Measurements from ENCODE around the gene FOXK2.

Gene FOXK2

GRCh38 chr17:82592289-82592766 lies 72.8 kb downstream of the FOXK2 start:
- DNase-seq = no peak

- DNase-seq = peak; percentile 83
Measured at GRCh38 chr17:82592767-82593589, 73.4 kb downstream of the FOXK2 start.

- DNase-seq = no peak
Measured at GRCh38 chr17:82593590-82594087, 74.1 kb downstream of the FOXK2 start.

- DNase-seq = no peak
Measured at GRCh38 chr17:82594571-82594970, 75.0 kb downstream of the FOXK2 start.

GRCh38 chr17:82595893-82596292 lies 76.4 kb downstream of the FOXK2 start:
- DNase-seq = no peak

- no peak for DNase-seq
Measured at GRCh38 chr17:82596296-82596695, 76.8 kb downstream of the FOXK2 start.

GRCh38 chr17:82596837-82597672 lies 77.5 kb downstream of the FOXK2 start:
- DNase-seq = no peak

GRCh38 chr17:82598256-82599119 lies 79.0 kb downstream of the FOXK2 start:
- peak; percentile 52 for DNase-seq

GRCh38 chr17:82599674-82600661 lies 80.4 kb downstream of the FOXK2 start:
- DNase-seq = no peak

- DNase-seq = no peak
Measured at GRCh38 chr17:82600731-82601446, 81.4 kb downstream of the FOXK2 start.

- DNase-seq = no peak
Measured at GRCh38 chr17:82601447-82602000, 82.0 kb downstream of the FOXK2 start.

GRCh38 chr17:82602487-82602886 lies 83.0 kb downstream of the FOXK2 start:
- no peak for DNase-seq

GRCh38 chr17:82602986-82603710 lies 83.6 kb downstream of the FOXK2 start:
- DNase-seq = no peak

- DNase-seq = no peak
Measured at GRCh38 chr17:82603981-82604448, 84.5 kb downstream of the FOXK2 start.

- DNase-seq = no peak
Measured at GRCh38 chr17:82604532-82604931, 85.0 kb downstream of the FOXK2 start.

GRCh38 chr17:82605939-82606600 lies 86.5 kb downstream of the FOXK2 start:
- no peak for DNase-seq

- no peak for DNase-seq
Measured at GRCh38 chr17:82608816-82609215, 89.3 kb downstream of the FOXK2 start.

- no peak for DNase-seq
Measured at GRCh38 chr17:82609655-82610054, 90.1 kb downstream of the FOXK2 start.

All from EL (cell line).